HEK293 (cell line): ENCODE measurements around the gene KIF7.
A peak's percentile ranks its signal among the peaks of the same experiment; 100 is the strongest.

Source experiments
- BCL11A ChIP-seq: fragments of 450-650 bp; formaldehyde crosslinking; IDR thresholded peaks from 2 replicates; pipeline ENCODE4 v1.5.1; 2016; ENCODE audit warnings: low read depth, missing biosample characterization, missing genetic modification characterization
- BCL11B ChIP-seq: fragments of 450-650 bp; formaldehyde crosslinking; IDR thresholded peaks from 2 replicates; pipeline ENCODE4 v1.5.1; 2016; ENCODE audit warnings: low read depth, missing biosample characterization, missing genetic modification characterization
- FEZF1 ChIP-seq: fragments of 450-650 bp; formaldehyde crosslinking; IDR thresholded peaks from 2 replicates; pipeline ENCODE4 v1.5.1; 2016; ENCODE audit warnings: missing biosample characterization, missing genetic modification characterization
- GFI1B ChIP-seq: fragments of 450-650 bp; formaldehyde crosslinking; IDR thresholded peaks from 2 replicates; pipeline ENCODE4 v1.5.1; 2016; ENCODE audit warnings: missing biosample characterization, missing genetic modification characterization
- GLI4 ChIP-seq: fragments of 450-650 bp; formaldehyde crosslinking; IDR thresholded peaks from 2 replicates; pipeline ENCODE4 v1.5.1; 2016; ENCODE audit warnings: missing biosample characterization, missing genetic modification characterization
- MYNN ChIP-seq: fragments of 450-650 bp; formaldehyde crosslinking; IDR thresholded peaks from 2 replicates; pipeline ENCODE4 v1.5.1; 2016; ENCODE audit warnings: missing biosample characterization, missing genetic modification characterization, borderline replicate concordance
- OVOL3 ChIP-seq: fragments of 450-650 bp; formaldehyde crosslinking; IDR thresholded peaks from 2 replicates; pipeline ENCODE4 v1.5.1; 2016; ENCODE audit warnings: missing biosample characterization, missing genetic modification characterization
- PRDM2 ChIP-seq: fragments of 450-650 bp; formaldehyde crosslinking; IDR thresholded peaks from 2 replicates; pipeline ENCODE4 v1.5.1; 2016; ENCODE audit warnings: missing biosample characterization, missing genetic modification characterization, borderline replicate concordance
- PRDM4 ChIP-seq: fragments of 450-650 bp; formaldehyde crosslinking; IDR thresholded peaks from 2 replicates; pipeline ENCODE4 v1.5.1; 2017; ENCODE audit warnings: missing biosample characterization, missing genetic modification characterization
- SP2 ChIP-seq: fragments of 450-650 bp; formaldehyde crosslinking; IDR thresholded peaks from 2 replicates; pipeline ENCODE4 v1.5.1; 2016; ENCODE audit warnings: missing biosample characterization, missing genetic modification characterization
- SP3 ChIP-seq: fragments of 450-650 bp; formaldehyde crosslinking; IDR thresholded peaks from 2 replicates; pipeline ENCODE4 v1.5.1; 2016; ENCODE audit warnings: missing biosample characterization, missing genetic modification characterization
- ZBTB48 ChIP-seq: fragments of 450-650 bp; formaldehyde crosslinking; IDR thresholded peaks from 2 replicates; pipeline ENCODE4 v1.5.1; 2016; ENCODE audit warnings: missing biosample characterization, missing genetic modification characterization
- ZBTB7A ChIP-seq: fragments of 450-650 bp; formaldehyde crosslinking; IDR thresholded peaks from 2 replicates; pipeline ENCODE4 v1.5.1; 2016; ENCODE audit warnings: low read depth, missing biosample characterization, missing genetic modification characterization
- ZFHX2 ChIP-seq: fragments of 450-650 bp; formaldehyde crosslinking; conservative IDR thresholded peaks from 2 replicates; pipeline ENCODE4 v1.5.1; 2016; ENCODE audit warnings: missing biosample characterization, missing genetic modification characterization
- ZNF138 ChIP-seq: fragments of 450-650 bp; formaldehyde crosslinking; IDR thresholded peaks from 2 replicates; pipeline ENCODE4 v1.5.1; 2016; ENCODE audit warnings: missing biosample characterization, missing genetic modification characterization, borderline replicate concordance
- ZNF202 ChIP-seq: fragments of 450-650 bp; formaldehyde crosslinking; IDR thresholded peaks from 2 replicates; pipeline ENCODE4 v1.5.1; 2016; ENCODE audit warnings: missing biosample characterization, missing genetic modification characterization, borderline replicate concordance
- ZNF239 ChIP-seq: fragments of 450-650 bp; formaldehyde crosslinking; IDR thresholded peaks from 2 replicates; pipeline ENCODE4 v1.5.1; 2016; ENCODE audit warnings: missing biosample characterization, missing genetic modification characterization
- ZNF354C ChIP-seq: fragments of 450-650 bp; formaldehyde crosslinking; IDR thresholded peaks from 2 replicates; pipeline ENCODE4 v1.5.1; 2016; ENCODE audit warnings: missing biosample characterization, missing genetic modification characterization, low read depth, borderline replicate concordance
- ZNF423 ChIP-seq: fragments of 450-650 bp; formaldehyde crosslinking; IDR thresholded peaks from 2 replicates; pipeline ENCODE4 v1.5.1; 2016; ENCODE audit warnings: missing biosample characterization, missing genetic modification characterization
- ZNF473 ChIP-seq: fragments of 450-650 bp; formaldehyde crosslinking; IDR thresholded peaks from 2 replicates; pipeline ENCODE4 v1.5.1; 2017; ENCODE audit warnings: missing biosample characterization, missing genetic modification characterization
- ZNF529 ChIP-seq: fragments of 450-650 bp; formaldehyde crosslinking; IDR thresholded peaks from 2 replicates; pipeline ENCODE4 v1.5.1; 2017; ENCODE audit warnings: missing genetic modification characterization, missing biosample characterization; ENCODE audit not compliant: insufficient replicate concordance
- ZNF561 ChIP-seq: fragments of 450-650 bp; IDR thresholded peaks from 2 replicates; pipeline ENCODE4 v1.5.1; 2018; ENCODE audit warnings: missing biosample characterization, missing genetic modification characterization, borderline replicate concordance
- ZNF571 ChIP-seq: fragments of 450-650 bp; formaldehyde crosslinking; IDR thresholded peaks from 2 replicates; pipeline ENCODE4 v1.5.0; 2017; ENCODE audit warnings: missing biosample characterization, missing genetic modification characterization
- ZNF626 ChIP-seq: fragments of 450-650 bp; sonication (Bioruptor Pico); formaldehyde crosslinking; IDR thresholded peaks from 2 replicates; pipeline ENCODE4 v1.5.1; 2018; ENCODE audit warnings: missing biosample characterization, missing genetic modification characterization, inconsistent platforms
- ZNF639 ChIP-seq: fragments of 450-650 bp; formaldehyde crosslinking; IDR thresholded peaks from 2 replicates; pipeline ENCODE4 v1.5.1; 2016; ENCODE audit warnings: missing biosample characterization, missing genetic modification characterization
- ZNF660 ChIP-seq: fragments of 450-650 bp; IDR thresholded peaks from 2 replicates; pipeline ENCODE4 v1.5.1; 2018; ENCODE audit warnings: missing biosample characterization, mild to moderate bottlenecking, missing genetic modification characterization
- ZNF701 ChIP-seq: fragments of 450-650 bp; formaldehyde crosslinking; IDR thresholded peaks from 2 replicates; pipeline ENCODE4 v1.5.1; 2016; ENCODE audit warnings: missing biosample characterization, missing genetic modification characterization
- ZNF704 ChIP-seq: fragments of 450-650 bp; formaldehyde crosslinking; IDR thresholded peaks from 2 replicates; pipeline ENCODE4 v1.5.1; 2016; ENCODE audit warnings: missing biosample characterization, missing genetic modification characterization
- ZNF837 ChIP-seq: fragments of 450-650 bp; formaldehyde crosslinking; IDR thresholded peaks from 2 replicates; pipeline ENCODE4 v1.5.1; 2016; ENCODE audit warnings: missing biosample characterization, missing genetic modification characterization

KIF7 gene

GRCh38 chr15:89647191-89647851 lies 7.9 kb downstream of the KIF7 start (continued):
- peak; percentile 79; the same call in 1 of the 2 replicates for TF ChIP-seq ZBTB7A (tag by site-specific recombination)
- no peak for TF ChIP-seq ZNF660 (tag by site-specific recombination)
- no peak for TF ChIP-seq GFI1B
- TF ChIP-seq ZNF354C (tag by site-specific recombination): no peak
- peak; percentile 61; the same call in 1 of the 2 replicates for TF ChIP-seq BCL11B
- TF ChIP-seq ZNF473: no peak
- TF ChIP-seq BCL11A (tag by site-specific recombination): 0 out of 2 replicates have a peak, but pooled peaks have one; percentile 67
- no peak for TF ChIP-seq ZNF701 (tag by site-specific recombination)
- TF ChIP-seq MYNN (tag by site-specific recombination): no peak
- TF ChIP-seq PRDM2 (tag by site-specific recombination): 0 out of 2 replicates have a peak, but pooled peaks have one; percentile 54
- no peak for TF ChIP-seq ZNF138 (tag by site-specific recombination)
- TF ChIP-seq ZNF239 (tag by site-specific recombination): no peak
- no peak for TF ChIP-seq ZNF704
- TF ChIP-seq OVOL3: no peak
- TF ChIP-seq SP2: no peak
- TF ChIP-seq SP3 (tag by site-specific recombination): no peak
- no peak for TF ChIP-seq ZBTB48 (tag by site-specific recombination)
- no peak for TF ChIP-seq ZNF561 (tag by site-specific recombination)
- TF ChIP-seq ZFHX2: no peak
- no peak for TF ChIP-seq ZNF837 (tag by site-specific recombination)
- TF ChIP-seq ZNF529 (tag by site-specific recombination): no peak
- no peak for TF ChIP-seq ZNF626 (tag by site-specific recombination)
- TF ChIP-seq ZNF571 (tag by site-specific recombination): no peak
- no peak for TF ChIP-seq ZNF423 (tag by site-specific recombination)
- no peak for TF ChIP-seq FEZF1 (tag by site-specific recombination)
- TF ChIP-seq ZNF202 (tag by site-specific recombination): no peak
- no peak for TF ChIP-seq PRDM4
- TF ChIP-seq GLI4 (tag by site-specific recombination): no peak
- no peak for TF ChIP-seq ZNF639 (tag by site-specific recombination)
